ENCODE data around the gene EFCAB11.

EFCAB11 gene, protein sequence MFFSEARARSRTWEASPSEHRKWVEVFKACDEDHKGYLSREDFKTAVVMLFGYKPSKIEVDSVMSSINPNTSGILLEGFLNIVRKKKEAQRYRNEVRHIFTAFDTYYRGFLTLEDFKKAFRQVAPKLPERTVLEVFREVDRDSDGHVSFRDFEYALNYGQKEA

DNA sequence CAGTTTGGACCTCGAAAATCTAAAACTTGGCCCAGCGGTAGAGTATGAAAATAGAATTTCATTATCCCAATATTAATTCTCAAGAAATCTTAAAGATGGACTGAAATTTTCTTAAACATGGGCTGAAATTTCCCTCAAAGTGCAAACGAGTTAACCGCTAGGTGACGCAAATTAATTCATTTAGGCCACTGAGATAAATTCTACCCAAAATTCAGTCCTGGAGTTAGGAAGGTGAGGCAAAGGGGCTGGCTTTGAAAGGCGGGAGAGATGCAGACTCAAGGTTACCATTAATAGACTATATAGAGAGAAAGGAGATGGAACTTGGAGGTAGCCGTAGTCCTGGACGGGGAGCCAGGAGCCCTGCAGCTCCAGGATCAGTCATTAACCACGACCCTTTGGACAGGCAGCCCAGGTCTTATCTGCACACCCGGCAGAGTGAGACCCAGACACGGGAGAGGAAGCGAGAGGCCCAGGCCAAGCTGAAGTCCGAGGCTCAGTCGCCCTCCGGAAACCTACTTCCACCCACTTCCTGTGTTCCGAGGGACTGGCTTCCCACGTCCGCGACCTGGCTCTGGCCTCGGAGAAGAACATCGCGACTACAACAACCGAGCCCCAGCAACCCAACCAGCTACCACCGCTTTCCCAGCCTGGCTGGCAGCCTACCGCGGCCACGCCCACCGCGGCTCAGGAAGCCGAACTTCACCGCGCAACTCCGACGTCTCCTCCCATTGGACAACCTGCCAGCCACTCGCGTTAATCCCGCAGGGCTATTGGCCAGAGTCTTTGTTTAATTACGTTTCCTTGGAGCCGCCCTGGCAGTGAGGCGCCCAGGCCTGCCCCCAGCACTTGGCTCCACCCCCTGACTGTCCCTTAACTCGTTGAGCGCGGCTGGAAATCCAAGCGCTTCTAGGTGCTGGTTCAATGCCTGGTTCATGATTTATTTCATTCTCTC, at the start of gene EFCAB11:
EFCAB11 (minus strand) TSS at position 661 of the 952 bp plus-strand sequence; CDS start at position 591, 70 bp downstream.
- peak; percentile 100 for DNase-seq

DNA sequence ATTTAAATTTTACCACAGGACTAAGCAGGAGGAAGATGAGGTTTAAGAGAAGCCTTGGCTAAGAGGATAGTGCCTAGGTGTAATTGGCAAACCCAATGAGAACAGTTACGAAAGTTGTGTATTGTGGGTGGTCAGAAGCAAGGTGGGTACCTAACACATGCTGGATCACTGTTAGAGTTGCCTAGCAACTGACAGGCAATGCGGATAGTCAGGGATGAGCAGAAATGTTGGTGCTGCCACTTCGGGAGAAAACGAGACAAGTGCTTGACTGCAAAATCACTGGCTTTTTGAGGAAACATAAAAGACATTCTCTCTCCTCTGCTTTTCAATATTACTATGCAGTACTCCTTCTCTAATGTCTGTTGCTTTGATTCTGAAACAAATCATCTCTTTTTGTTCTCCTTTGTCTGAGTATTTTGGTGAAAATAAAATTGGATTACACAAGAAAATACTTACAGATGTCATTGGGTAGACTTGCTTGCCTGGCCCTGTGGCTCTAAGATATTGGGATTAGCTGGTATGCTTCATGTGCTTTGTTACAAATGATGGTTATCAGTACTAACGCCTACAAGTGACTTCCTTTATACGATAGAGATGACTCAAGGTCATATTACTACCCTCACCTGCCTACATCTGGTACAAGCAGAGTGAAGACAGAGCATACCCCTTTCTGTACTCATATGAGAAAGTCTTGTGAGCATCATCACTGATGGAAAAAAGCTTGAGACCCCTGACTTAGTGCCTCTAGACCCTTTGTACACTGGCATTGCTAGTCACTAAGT, 49.2 kb upstream of the EFCAB11 start:
- no peak for DNase-seq

DNA sequence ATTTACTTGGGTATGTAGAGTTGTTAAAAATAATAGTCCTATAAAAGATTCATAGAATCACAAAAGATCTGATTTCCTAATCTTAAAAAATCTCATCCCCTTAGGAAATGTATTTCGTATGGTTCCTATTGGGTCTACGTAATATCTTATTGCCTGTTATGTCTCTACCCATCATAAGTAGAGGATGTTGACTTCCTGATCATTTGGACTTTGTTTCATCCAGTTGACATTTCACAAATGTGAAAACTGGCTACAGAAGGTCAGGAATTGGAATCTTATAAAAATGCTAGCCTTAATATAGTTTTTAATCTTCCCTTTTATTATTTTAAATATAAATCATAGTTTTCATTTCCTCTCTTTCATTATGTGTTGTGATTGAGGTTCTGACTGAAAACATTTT, 46.4 kb upstream of the EFCAB11 start:
- DNase-seq: no peak

DNA sequence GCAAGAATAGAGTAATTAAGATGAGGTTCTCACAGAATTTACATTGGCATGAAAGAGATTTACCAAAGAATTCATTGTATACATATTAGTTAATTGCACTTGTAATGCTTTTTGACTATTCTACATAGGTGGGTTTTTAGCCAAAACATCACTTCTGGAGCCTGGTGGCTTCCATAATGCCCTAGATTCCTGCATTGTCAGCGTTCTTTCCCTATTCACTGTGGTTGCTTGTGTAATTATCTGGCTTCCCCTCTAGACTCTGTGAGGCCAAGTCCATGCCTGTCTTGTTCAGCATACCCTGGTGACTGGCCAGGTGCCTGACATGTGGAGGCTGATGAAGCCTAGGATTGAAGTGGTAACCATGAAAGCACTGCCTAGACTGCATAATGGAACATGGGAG, 42.4 kb upstream of the EFCAB11 start:
- DNase-seq: no peak

DNA sequence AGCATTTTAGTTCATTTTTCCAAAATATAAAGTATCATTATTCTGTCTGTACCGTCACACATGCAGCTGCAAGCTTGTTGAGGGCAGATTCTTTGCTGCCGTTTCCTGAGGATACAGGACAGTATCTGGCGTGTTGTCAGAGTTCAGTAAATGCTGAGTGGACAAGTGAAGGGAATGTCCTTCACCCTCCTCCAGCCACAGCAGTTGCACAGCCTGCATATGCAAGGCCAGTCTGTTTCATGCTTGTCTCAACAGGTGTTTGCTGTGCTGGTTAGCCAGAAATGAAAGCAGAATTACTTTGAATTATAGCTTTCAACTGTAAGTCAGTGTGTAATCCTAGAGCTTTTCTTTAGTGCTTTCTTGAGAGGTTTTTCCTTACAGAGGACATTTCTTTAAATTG, 37.7 kb upstream of the EFCAB11 start:
- DNase-seq: no peak

DNA sequence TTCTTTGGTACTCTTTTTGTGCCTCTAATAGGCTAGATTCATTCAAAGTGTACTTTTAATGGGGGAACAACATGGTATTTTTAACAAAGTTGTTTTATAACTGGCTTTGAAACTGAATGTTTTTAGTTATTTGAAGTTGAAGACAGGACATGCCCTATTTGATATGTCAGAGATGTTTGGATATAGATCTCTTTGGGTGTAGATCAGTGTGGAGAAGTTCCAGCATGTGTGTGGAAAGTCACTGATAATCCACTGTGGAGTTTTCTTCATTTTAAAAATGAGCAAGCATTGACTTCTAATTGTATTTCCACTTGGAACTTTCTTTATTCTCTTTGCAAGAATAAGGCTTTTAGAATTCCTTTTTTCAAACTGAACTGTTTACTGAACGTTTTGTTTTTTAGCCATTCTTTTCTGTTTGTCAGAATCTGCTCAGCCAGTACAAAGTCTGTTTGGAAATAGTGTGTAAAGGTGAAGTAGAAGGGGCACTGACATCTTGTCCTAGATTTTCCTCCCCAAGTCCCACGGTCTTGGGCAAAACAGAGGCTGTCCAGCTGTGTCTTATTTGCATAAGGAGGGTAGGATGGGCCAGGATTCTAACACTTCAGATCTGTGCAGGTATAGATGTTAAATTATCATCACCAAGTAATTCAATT, 36.2 kb upstream of the EFCAB11 start:
- no peak for DNase-seq

DNA sequence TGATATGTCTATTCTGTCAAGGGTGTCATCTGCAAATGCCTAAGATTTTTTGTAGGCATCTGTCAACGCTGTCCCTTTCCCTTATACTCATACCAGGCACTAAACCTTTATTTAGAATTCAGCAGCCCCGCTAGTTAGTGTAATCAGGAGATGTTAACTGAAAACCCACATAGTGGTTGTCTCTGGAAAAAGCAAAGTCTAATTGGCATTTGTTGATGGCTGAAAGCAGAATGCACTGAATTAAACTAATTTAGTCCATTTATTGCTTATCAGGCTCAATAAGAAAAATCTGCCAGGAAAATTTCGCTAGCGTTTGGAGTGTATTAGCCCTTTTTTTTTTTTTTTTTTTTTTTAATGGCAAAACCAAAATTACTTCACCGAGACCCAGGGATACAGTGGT, 35.7 kb upstream of the EFCAB11 start:
- no peak for DNase-seq

DNA sequence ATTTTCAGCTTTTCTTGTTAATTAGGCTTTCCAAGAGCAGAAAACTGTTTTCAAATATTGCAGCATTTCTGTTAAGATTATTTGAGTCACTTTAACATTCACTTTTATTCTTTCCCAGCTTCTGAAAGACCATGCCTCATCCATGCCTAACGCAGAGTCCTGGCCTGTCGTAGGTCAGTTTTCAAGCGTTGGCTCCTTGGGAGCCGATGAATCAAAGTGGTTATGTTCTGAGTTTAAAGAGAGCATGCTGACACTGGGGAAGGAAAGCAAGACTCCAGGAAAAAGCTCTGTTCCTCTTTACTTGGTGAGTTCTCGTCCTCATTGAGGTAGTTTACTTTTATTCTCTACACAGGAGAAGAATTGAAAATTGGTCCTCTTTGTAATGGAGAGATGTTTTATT, 34.3 kb upstream of the EFCAB11 start:
- DNase-seq: no peak

DNA sequence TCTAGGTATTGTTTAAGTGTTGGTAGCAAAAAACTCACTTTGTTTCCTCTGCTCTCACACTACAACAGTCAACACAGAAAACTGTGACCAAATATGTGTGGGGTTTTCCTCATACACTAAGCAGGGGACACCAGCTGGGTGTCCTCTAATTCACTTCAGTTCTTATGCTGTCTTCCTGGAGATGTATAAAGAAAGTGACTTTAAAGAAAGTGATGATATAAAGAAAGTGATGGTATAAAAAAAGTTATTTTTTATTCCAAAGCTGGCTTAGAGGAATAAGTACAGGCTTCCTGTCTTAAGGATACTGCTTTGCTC, 32.6 kb upstream of the EFCAB11 start:
- no peak for DNase-seq

DNA sequence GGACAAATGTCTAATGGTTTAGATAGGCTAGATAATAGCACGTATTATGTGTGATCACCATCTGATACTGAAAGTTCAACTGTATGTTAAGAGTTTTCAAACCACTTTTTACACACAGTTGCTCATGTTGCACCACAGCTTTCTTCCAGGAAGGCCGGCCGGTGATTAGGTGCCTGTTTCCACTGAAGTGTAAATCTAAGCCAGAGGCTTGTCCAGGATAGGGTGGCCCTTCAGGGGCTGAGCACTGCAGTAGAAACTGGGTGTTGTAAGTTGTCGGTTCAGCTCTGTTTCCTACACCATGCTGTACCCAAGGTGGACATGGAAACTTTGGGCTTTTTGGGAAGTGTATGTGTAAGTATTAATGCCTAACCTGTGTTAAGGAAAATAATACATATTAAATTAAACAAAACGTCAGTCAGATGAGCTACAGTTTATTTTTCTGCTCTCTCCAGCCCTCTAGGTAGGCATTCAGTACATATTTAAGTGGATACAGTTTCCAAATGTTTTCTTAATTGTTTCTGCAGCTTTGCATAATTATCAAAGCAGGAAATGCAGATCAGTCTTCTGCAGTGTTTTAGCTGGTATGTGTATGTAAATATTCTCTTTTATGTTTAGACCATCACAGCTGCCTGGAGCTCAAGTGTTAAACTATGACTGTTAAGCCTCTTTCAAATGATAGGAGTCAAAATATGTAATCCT, 32.1 kb upstream of the EFCAB11 start:
- no peak for DNase-seq

DNA sequence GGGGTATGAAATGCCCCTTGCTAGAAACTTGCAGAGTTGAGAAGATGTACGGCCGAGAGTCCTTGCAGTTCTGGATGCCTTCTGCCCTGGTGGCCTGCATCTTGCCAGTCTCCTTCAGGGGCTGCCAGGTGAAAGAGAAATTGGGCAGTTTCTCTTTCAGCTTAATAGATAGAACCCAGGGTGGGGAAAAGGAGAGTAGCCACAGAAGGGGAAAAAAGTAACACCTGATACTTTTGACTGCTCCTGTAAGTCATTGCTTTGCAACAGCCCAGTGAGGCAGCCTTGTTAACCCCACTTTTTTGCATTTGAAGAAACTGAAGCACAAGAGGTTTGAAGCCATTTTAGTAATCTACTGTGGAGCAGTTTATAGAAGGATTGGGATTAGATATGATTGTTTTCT, 28.8 kb upstream of the EFCAB11 start:
- no peak for DNase-seq

DNA sequence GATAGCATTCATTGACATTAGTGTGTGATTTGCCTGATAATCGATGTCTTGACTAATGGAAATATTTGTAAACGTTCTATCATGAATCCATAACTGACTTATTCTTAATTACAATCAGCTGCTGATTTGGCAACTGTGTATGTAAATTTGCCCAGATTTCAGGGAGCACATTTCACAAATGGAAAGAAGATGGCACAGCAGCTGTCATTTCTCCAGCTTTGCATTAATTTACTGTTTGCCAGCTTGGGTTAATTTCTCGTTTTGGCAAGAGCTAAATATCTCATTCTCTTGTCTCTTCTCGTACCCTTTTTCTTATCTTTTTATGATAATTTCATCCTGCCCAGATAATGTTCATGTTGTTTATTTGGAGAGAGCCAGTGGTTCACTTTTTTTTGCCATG, 24.1 kb upstream of the EFCAB11 start:
- DNase-seq: no peak

DNA sequence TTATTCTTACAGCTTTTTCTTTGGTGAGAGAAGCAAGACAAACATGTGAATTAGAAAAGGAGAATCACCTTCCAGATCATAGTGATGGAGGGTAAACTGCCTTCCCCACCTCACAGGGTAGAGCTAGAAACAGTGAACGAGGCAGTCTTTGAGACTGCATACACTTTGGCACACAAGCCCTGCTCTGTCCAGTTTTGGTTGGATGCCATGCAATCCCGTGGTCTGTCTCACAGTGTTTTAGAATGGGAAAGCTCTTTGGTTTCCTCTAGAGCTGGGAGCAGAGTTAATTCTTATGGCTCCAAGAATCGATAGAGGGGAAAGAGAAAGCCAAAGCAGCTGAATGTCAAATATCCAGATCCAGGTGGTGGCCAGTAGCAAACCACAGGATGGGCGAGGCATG, 23.1 kb upstream of the EFCAB11 start:
- no peak for DNase-seq

DNA sequence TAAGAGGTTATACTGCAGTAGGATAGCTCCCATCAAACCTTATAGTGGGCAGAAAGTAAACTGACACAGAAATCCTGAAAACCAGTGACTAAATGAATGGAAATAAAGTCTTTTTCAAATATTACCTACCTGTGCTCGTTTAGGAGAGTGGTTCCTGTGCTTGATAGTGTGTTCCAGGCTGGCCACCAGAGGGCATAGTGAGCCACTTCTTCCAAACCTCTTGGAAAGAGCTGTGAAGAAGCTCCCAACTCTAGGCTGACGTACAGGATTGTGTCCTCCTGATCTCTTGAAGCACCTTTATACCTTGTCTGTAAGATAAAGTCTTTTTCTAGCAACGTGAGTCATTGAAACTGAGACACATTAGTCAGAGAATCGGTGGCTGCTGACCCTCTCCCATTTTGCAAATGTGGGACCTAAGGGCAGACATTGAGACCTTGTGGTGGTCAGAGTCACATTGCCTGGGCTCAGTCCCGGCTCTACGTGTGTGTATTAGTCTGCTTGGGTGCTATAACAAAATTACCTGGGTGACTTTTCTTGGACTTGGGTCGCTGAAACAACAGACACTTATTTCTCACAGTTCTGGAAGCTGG, 18.8 kb upstream of the EFCAB11 start:
- peak; percentile 76 for DNase-seq

DNA sequence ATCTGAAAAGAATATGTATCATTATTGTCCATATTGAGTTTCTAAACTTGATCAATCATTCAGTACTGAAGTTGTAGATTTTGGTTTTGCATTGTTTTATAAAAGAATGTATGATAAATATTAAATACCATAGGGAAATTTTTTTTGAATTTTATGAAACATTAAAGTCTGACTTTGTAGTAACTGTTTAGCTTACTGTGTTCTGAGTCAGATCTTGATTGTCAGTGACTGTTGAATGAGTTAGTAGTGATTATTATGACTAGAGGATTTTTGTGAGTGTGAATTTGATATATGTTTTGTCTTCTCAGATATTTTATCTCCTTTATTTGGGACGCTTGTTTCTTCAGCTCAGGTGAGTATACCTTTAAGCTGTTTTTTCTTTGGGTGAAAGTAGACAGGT, 11.3 kb upstream of the EFCAB11 start:
- no peak for DNase-seq

DNA sequence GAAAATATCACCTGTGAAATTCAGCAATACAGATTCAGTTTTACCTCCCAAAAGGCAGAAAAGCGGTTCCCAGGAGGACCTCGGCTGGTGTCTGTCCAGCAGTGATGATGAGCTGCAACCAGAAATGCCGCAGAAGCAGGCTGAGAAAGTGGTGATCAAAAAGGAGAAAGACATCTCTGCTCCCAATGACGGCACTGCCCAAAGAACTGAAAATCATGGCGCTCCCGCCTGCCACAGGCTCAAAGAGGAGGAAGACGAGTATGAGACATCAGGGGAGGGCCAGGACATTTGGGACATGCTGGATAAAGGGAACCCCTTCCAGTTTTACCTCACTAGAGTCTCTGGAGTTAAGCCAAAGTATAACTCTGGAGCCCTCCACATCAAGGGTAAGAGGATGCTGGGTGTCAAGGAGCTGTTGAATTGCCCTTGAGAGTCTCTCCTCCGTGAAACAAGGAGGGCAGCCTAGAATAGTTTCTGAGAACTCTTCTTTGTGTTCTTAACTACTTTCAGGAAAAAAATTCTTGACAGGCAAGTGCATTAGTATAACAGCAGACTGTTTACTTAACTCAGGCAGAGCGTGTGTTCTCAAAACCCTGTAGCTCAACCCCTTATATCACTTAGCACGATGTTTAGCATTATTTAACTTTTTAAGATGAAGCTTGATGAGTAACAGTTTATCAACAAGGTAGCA, 8.9 kb upstream of the EFCAB11 start:
- DNase-seq: no peak

DNA sequence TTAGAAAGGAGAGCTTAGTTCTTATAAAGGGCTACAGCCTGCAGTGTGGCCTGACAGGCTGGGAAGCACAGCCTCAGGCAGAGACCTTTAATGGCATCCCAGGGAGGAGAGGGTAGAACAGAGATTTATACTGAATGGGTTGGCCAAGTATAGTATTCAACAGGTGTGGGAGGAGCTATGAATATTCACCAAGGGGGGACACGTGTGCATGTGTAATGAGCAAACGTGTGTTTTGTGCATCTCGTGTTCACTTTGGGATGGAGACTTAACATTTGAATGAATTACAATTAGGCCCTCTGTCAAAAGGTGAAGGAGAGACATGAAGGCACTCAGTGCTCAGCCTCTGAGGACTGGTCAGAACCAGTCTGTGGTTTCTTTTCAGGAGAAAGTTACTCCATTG, 6.4 kb upstream of the EFCAB11 start:
- no peak for DNase-seq

DNA sequence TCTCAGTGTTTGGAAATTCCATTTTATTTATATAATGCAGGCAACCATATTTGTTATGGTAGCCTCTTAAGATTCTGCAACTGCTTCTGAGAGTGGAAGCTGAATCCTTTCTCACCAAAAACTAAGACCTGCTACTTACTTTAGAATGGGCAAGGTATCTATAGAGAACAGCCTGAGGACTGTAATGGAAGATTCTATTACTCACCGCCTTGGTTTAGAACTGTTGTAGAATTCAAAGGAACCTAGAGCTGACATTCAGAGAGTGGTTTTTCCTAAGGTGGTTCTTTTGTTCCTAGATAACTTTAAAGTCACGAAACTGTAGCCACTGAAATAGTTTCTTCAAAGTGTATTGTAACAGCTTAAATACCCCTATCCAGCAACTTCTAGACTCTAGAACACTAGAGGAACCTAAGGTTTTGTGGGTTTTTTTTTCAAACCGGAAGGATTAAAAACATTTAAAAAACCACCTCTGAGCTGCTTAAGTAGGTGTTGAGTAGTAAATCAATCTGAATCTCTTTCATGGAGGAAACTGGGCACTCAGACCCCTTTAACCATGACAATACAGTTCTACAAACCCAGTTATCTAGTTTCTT, 5.4 kb upstream of the EFCAB11 start:
- DNase-seq: no peak

DNA sequence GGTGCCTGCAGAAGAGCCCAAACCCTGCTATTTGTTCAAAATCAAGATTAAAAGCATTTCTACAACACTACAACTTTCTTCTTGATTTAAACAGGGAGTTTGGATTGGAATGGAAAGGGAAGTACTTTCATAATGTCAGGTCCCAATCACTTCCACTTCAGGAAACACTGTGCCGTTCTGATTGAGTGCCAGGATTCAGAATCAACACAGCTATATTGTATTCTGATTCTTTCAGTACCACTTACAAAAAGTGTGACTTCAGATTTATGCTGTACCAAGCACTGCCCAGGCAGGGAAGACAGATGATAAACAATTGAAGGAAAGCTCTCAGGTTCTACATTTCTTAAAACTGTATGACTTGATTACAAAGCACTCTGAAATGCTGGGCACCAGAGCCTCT, 4.4 kb upstream of the EFCAB11 start:
- DNase-seq: no peak

DNA sequence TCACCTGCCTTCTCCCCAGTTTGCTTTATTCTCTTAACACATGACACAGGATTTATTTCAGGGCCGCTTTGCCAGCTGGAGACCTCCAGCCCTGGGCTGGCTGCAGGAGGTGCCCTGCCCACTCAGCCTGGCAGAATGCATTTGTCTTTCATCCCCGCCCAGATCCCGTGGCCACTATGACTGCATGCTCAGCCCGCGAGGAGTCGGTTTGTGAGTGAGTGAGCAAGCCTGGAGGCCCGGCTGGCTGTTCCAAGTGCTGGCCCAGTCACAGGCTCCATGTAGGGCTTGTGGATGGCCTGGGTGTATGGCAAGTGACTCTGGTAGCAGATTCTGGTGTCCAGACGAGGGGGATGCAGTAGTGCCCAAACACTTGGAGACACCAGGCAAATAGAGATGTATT, 3.3 kb upstream of the EFCAB11 start:
- DNase-seq: no peak

DNA sequence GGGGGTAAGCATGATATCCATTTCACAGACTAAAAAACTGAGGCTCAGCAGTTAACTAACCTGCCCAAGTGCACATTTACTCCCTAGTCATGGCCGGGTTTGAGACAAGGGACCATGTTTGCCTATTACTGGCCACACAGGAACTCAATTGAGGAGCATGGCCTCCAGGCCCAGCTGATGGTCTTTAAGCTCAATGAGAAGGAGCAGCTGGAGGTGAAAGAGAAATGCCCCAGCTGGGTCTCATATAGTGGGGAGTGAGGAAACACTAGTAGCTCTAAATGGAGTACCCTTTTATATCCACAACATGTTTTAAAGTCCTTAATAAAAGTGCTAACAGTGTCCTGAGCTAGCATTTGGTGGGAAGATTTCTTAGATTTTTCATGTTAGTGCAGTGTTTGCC, 2.8 kb upstream of the EFCAB11 start:
- no peak for DNase-seq
